Measurements from ENCODE around the gene OAF.

The OAF gene

GRCh38 chr11:120170741-120171261 is 40.0 kb upstream of the OAF start:
- in situ Hi-C loops (cut with MboI; ENCODE audit: low sequenced_read_pairs, unreplicated experiment), result loop anchor here (5.0 kb wide), 1 partner anchor 56 kb away; no protein-coding TSS in a partner anchor

GRCh38 chr11:120172054-120172911 is 38.5 kb upstream of the OAF start:
- peak; percentile 81 for TF ChIP-seq CTCF (IDR thresholded peaks at IDR 0.05; ENCODE audit: borderline replicate concordance, control extremely low read depth, extremely low read depth, insufficient read depth, missing control alignments)
- peak; percentile 83 for DNase-seq (ENCODE audit: low spot score)
- in situ Hi-C loops (cut with MboI; ENCODE audit: low sequenced_read_pairs, unreplicated experiment), result loop anchor here (5.0 kb wide), 1 partner anchor 55 kb away; no protein-coding TSS in a partner anchor

More at GRCh38 chr11:120170741-120171261, 40.0 kb upstream of the OAF start:
- TF ChIP-seq CTCF (IDR thresholded peaks at IDR 0.05; ENCODE audit: borderline replicate concordance, control extremely low read depth, extremely low read depth, insufficient read depth, missing control alignments), result no peak
- peak; percentile 10 for DNase-seq (ENCODE audit: low spot score)

GRCh38 chr11:120173019-120173705 is 37.7 kb upstream of the OAF start:
- DNase-seq (ENCODE audit: low spot score), result peak; percentile 4
- in situ Hi-C loops (cut with MboI; ENCODE audit: low sequenced_read_pairs, unreplicated experiment), result loop anchor here (5.0 kb wide), 1 partner anchor 54 kb away; no protein-coding TSS in a partner anchor
- TF ChIP-seq CTCF (IDR thresholded peaks at IDR 0.05; ENCODE audit: borderline replicate concordance, control extremely low read depth, extremely low read depth, insufficient read depth, missing control alignments), result no peak

GRCh38 chr11:120173807-120174206 is 37.0 kb upstream of the OAF start:
- in situ Hi-C loops (cut with MboI; ENCODE audit: low sequenced_read_pairs, unreplicated experiment), result loop anchor here (5.0 kb wide), 1 partner anchor 53 kb away; no protein-coding TSS in a partner anchor
- no peak for TF ChIP-seq CTCF (IDR thresholded peaks at IDR 0.05; ENCODE audit: borderline replicate concordance, control extremely low read depth, extremely low read depth, insufficient read depth, missing control alignments)
- peak; percentile 1 for DNase-seq (ENCODE audit: low spot score)

GRCh38 chr11:120174866-120175265 is 36.0 kb upstream of the OAF start:
- in situ Hi-C loops (cut with MboI; ENCODE audit: low sequenced_read_pairs, unreplicated experiment), result loop anchor here (5.0 kb wide), 1 partner anchor 52 kb away; no protein-coding TSS in a partner anchor
- no peak for TF ChIP-seq CTCF (IDR thresholded peaks at IDR 0.05; ENCODE audit: borderline replicate concordance, control extremely low read depth, extremely low read depth, insufficient read depth, missing control alignments)
- peak; percentile 1 for DNase-seq (ENCODE audit: low spot score)

GRCh38 chr11:120178561-120179056 is 32.2 kb upstream of the OAF start:
- in situ Hi-C loops (cut with MboI; ENCODE audit: low sequenced_read_pairs, unreplicated experiment), result no loop called here
- peak; percentile 3 for DNase-seq (ENCODE audit: low spot score)
- TF ChIP-seq CTCF (IDR thresholded peaks at IDR 0.05; ENCODE audit: borderline replicate concordance, control extremely low read depth, extremely low read depth, insufficient read depth, missing control alignments), result no peak

Data from GM13976 (cell line).